Effector memory CD4-positive, alpha-beta T cell (primary cell): ENCODE data around the gene AGBL4.

ENCODE experiments used
- DNase-seq, 3 donors: peaks; one replicate each; pipeline ENCODE4 v3.0.0-alpha.2; 2020
- H3K27ac ChIP-seq: 2 replicates; pipeline ENCODE4 v1.7.0; 2013; ENCODE audit warnings: mild to moderate bottlenecking, low read length, moderate library complexity; ENCODE audit not compliant: insufficient read depth, poor library complexity, severe bottlenecking
- H3K27me3 ChIP-seq: replicated peaks from 2 replicates; pipeline ENCODE4 v1.7.0; 2013; ENCODE audit warnings: mild to moderate bottlenecking, low read length; ENCODE audit not compliant: insufficient read depth, control insufficient read depth, poor library complexity, severe bottlenecking
- H3K36me3 ChIP-seq: 2 replicates; pipeline ENCODE4 v1.7.0; 2013; ENCODE audit warnings: mild to moderate bottlenecking, low read length, moderate library complexity; ENCODE audit not compliant: control insufficient read depth, insufficient read depth
- H3K4me1 ChIP-seq: 2 replicates; pipeline ENCODE4 v1.7.0; 2013; ENCODE audit warnings: low read length, mild to moderate bottlenecking; ENCODE audit not compliant: control insufficient read depth, insufficient read depth, poor library complexity, severe bottlenecking
- H3K4me3 ChIP-seq: 2 replicates; pipeline ENCODE4 v1.7.0; 2013; ENCODE audit warnings: low read length, low read depth, mild to moderate bottlenecking; ENCODE audit not compliant: insufficient read depth, poor library complexity, severe bottlenecking
- H3K9me3 ChIP-seq: 2 replicates; pipeline ENCODE4 v1.7.0; 2013; ENCODE audit warnings: mild to moderate bottlenecking, low read length, moderate library complexity; ENCODE audit not compliant: control insufficient read depth

The AGBL4 gene

GRCh38 chr1:48906729-48907128, 1117.0 kb downstream of the AGBL4 start:
- no peaks in the 10 kb centered on the region for H3K9me3 ChIP-seq
- H3K27me3 ChIP-seq = no peaks in the 10 kb centered on the region
- H3K36me3 ChIP-seq = no peaks in the 10 kb centered on the region
- DNase-seq = no peak
- no peak overlapping the region for H3K4me3 ChIP-seq
- no peak overlapping the region for H3K27ac ChIP-seq
- no peaks in the 10 kb centered on the region for H3K4me1 ChIP-seq

GRCh38 chr1:48906164-48906563, 1117.6 kb downstream of the AGBL4 start:
- Histone ChIP-seq H3K27me3 (no peaks in the 10 kb centered on the region), H3K36me3 (no peaks in the 10 kb centered on the region), H3K4me3 (no peak overlapping the region), H3K9me3 (no peaks in the 10 kb centered on the region), H3K27ac (no peak overlapping the region), H3K4me1 (no peaks in the 10 kb centered on the region)
- DNase-seq = no peak

- no peak for DNase-seq
- Histone ChIP-seq H3K4me1 (no peaks in the 10 kb centered on the region), H3K4me3 (no peak overlapping the region), H3K27ac (no peak overlapping the region), H3K9me3 (no peaks in the 10 kb centered on the region), H3K27me3 (no peaks in the 10 kb centered on the region), H3K36me3 (no peaks in the 10 kb centered on the region)
These were observed 1120.5 kb downstream of the AGBL4 start for GRCh38 chr1:48903291-48903690.

GRCh38 chr1:48898894-48899293, 1124.9 kb downstream of the AGBL4 start:
- no peaks in the 10 kb centered on the region for H3K4me1 ChIP-seq
- H3K27me3 ChIP-seq = no peaks in the 10 kb centered on the region
- no peaks in the 10 kb centered on the region for H3K36me3 ChIP-seq
- DNase-seq = no peak
- H3K4me3 ChIP-seq = no peak overlapping the region
- no peaks in the 10 kb centered on the region for H3K9me3 ChIP-seq
- H3K27ac ChIP-seq = no peak overlapping the region

- Histone ChIP-seq H3K27me3 (no peaks in the 10 kb centered on the region), H3K36me3 (no peaks in the 10 kb centered on the region), H3K4me1 (no peaks in the 10 kb centered on the region), H3K27ac (no peak overlapping the region), H3K4me3 (no peak overlapping the region), H3K9me3 (no peaks in the 10 kb centered on the region)
- no peak for DNase-seq
These were observed 1134.1 kb downstream of the AGBL4 start for GRCh38 chr1:48889615-48890014.

- Histone ChIP-seq H3K4me1 (no peaks in the 10 kb centered on the region), H3K9me3 (no peaks in the 10 kb centered on the region), H3K4me3 (no peak overlapping the region), H3K27ac (no peak overlapping the region), H3K36me3 (no peaks in the 10 kb centered on the region), H3K27me3 (no peaks in the 10 kb centered on the region)
- DNase-seq = no peak
These were observed 1134.7 kb downstream of the AGBL4 start for GRCh38 chr1:48889082-48889481.

- Histone ChIP-seq H3K27me3 (no peaks in the 10 kb centered on the region), H3K27ac (no peak overlapping the region), H3K4me3 (no peak overlapping the region), H3K4me1 (no peaks in the 10 kb centered on the region), H3K9me3 (no peaks in the 10 kb centered on the region), H3K36me3 (no peaks in the 10 kb centered on the region)
- no peak for DNase-seq
These were observed 1136.0 kb downstream of the AGBL4 start for GRCh38 chr1:48887796-48888195.

- Histone ChIP-seq H3K4me3 (no peak overlapping the region), H3K36me3 (no peaks in the 10 kb centered on the region), H3K27ac (no peak overlapping the region), H3K4me1 (no peaks in the 10 kb centered on the region), H3K9me3 (no peaks in the 10 kb centered on the region), H3K27me3 (no peaks in the 10 kb centered on the region)
- DNase-seq = no peak
These were observed 1141.7 kb downstream of the AGBL4 start for GRCh38 chr1:48882020-48882419.

GRCh38 chr1:48878191-48878940, 1145.4 kb downstream of the AGBL4 start:
- Histone ChIP-seq H3K4me1 (no peaks in the 10 kb centered on the region), H3K27me3 (no peaks in the 10 kb centered on the region), H3K36me3 (no peaks in the 10 kb centered on the region), H3K9me3 (no peaks in the 10 kb centered on the region), H3K4me3 (no peak overlapping the region), H3K27ac (no peak overlapping the region)
- no peak for DNase-seq

- no peaks in the 10 kb centered on the region for H3K27me3 ChIP-seq
- H3K36me3 ChIP-seq = no peaks in the 10 kb centered on the region
- H3K27ac ChIP-seq = no peak overlapping the region
- no peaks in the 10 kb centered on the region for H3K9me3 ChIP-seq
- H3K4me3 ChIP-seq = no peak overlapping the region
- no peak for DNase-seq
- no peaks in the 10 kb centered on the region for H3K4me1 ChIP-seq
These were observed 1147.4 kb downstream of the AGBL4 start for GRCh38 chr1:48876330-48876785.
